HG03108 (cell line): ENCODE measurements around the gene SAP130.

Experiments
- ATAC-seq: cut with Tn5 transposase; IDR thresholded peaks from one replicate; pipeline ENCODE4 v1.9.1; 2021; ENCODE audit warnings: moderate library complexity; ENCODE audit not compliant: unreplicated experiment

Gene SAP130

GRCh38 chr2:127901339-127902056, 126.4 kb downstream of the SAP130 start:
- no peak for ATAC-seq

- ATAC-seq = no peak
These were observed 130.2 kb downstream of the SAP130 start for GRCh38 chr2:127897531-127898211.

GRCh38 chr2:127893494-127893893, 134.4 kb downstream of the SAP130 start:
- ATAC-seq = no peak

GRCh38 chr2:127893033-127893432, 134.8 kb downstream of the SAP130 start:
- ATAC-seq = no peak

GRCh38 chr2:127891811-127892210, 136.0 kb downstream of the SAP130 start:
- no peak for ATAC-seq
